GM21381 (cell line): ENCODE measurements around the gene ATP6V0A1.
"Not testable (repeated sequence)": the region's sequence is repeated elsewhere in the genome, so short reads cannot be mapped to it uniquely, and the experiment has no call there.

Experiments
- ATAC-seq: cut with Tn5 transposase; IDR thresholded peaks from one replicate; pipeline ENCODE4 v1.9.1; 2021; ENCODE audit warnings: mild to moderate bottlenecking, moderate library complexity; ENCODE audit not compliant: unreplicated experiment

ATP6V0A1 gene

GRCh38 chr17:42436391-42436790, 22.3 kb upstream of the ATP6V0A1 start:
- no peak for ATAC-seq

DNA sequence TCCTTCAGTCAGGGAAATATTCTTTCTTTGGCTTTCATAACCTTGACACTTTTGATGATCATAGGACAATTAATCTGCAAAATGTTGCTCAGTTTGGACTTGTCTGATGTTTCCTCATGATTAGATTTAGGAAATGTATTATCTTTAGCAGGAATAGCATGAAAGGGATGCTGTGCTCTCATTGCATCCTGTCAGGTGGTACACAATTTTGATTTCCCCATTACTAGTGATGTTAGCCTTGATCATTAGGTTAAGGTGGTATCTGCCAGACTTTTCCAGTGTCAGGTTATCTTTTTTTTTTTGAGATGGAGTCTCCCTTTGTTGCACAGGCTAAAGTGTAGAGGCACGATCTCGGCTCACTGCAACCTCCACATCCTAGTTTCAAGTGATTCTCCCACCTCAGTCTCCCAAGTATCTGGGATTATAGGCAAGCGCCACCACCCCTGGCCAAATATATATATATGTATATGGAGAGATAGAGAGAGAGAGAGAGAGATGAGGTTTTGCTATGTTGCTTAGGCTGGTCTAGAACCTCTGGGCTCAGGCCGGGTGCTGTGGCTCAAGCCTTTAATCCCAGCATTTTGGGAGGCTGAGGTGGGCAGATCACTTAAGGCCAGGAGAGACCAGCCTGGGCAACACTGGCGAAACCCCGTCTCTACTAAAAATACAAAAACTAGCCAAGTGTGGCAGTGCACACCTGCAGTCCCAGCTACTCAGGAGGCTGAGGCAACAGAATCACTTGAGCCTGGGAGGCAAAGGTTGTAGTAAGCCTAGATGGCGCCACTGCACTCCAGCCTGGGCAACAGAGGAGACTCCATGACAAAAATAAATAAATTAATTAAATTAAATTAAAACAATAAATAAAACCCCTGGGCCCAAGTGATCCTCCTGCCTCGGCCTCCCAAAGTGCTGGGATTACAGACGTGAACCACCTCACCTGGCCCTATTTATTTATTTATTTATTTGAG, 19.8 kb upstream of the ATP6V0A1 start:
- ATAC-seq = no peak

GRCh38 chr17:42441371-42442195, 17.1 kb upstream of the ATP6V0A1 start:
- no peak for ATAC-seq

DNA sequence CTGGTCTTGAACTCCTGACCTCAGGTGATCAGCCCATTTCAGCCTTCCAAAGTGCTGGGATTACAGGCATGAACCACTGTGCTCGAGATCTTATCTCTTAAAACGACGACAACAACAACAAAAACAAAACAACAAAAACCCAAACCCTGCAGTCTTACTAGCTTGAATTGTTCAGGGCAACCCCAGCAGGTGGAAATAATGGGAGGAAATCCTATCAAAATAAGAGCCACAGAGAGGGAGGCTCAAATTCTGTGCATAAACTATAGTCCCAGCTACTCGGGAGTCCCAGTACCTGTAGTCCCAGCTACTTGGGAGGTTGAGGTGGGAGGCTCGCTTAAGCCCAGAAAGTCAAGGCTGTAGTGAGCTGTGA, 16.5 kb upstream of the ATP6V0A1 start:
- no peak for ATAC-seq

DNA sequence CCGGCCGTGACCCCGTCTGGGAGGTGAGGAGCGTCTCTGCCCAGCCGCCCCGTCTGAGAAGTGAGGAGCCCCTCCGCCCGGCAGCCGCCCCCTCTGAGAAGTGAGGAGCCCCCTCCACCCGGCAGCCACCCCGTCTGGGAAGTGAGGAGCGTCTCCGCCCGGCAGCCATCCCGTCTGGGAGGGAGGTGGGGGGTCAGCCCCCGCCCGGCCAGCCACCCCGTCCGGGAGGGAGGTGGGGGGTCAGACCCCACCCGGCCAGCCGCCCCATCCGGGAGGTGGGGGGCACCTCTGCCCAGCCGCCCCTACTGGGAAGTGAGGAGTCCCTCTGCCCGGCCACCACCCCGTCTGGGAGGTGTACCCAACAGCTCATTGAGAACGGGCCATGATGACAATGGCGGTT, 9.5 kb upstream of the ATP6V0A1 start:
- ATAC-seq = not testable (repeated sequence)

DNA sequence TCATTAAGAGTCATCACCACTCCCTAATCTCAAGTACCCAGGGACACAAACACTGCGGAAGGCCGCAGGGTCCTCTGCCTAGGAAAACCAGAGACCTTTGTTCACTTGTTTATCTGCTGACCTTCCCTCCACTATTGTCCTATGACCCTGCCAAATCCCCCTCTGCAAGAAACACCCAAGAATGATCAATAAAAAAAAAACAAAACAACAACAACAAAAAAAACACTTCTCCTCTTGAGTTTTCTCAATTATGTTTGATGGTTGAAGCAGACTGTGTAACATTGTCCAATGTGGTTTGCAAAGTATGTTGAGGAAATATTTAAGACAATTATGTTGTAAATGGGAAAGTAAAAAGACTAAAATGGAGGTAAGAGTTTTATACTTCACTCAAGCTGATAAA, 8.8 kb upstream of the ATP6V0A1 start:
- ATAC-seq = not testable (repeated sequence)

DNA sequence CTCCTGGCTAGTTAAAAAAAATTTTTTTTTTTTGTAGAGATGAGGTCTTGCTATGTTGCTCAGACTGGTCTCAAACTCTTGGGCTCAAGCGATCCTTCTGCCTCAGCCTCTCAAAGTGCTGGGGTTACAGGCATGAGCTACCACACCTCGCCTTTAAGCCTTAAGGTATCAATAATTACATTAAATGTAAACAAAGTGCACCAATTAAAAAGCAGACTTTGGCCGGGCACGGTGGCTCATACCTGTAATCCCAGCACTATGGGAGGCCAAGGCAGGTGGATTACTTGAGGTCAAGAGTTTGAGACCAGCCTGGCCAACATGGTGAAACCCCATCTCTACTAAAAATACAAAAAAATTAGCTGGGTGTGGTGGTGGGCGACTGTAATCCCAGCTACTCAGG, 7.4 kb upstream of the ATP6V0A1 start:
- ATAC-seq = not testable (repeated sequence)

GRCh38 chr17:42453439-42453838, 5.2 kb upstream of the ATP6V0A1 start:
- no peak for ATAC-seq

GRCh38 chr17:42454987-42455386, 3.7 kb upstream of the ATP6V0A1 start:
- not testable (repeated sequence) for ATAC-seq

- ATAC-seq = no peak
Measured at GRCh38 chr17:42456223-42457106, 2.2 kb upstream of the ATP6V0A1 start.

DNA sequence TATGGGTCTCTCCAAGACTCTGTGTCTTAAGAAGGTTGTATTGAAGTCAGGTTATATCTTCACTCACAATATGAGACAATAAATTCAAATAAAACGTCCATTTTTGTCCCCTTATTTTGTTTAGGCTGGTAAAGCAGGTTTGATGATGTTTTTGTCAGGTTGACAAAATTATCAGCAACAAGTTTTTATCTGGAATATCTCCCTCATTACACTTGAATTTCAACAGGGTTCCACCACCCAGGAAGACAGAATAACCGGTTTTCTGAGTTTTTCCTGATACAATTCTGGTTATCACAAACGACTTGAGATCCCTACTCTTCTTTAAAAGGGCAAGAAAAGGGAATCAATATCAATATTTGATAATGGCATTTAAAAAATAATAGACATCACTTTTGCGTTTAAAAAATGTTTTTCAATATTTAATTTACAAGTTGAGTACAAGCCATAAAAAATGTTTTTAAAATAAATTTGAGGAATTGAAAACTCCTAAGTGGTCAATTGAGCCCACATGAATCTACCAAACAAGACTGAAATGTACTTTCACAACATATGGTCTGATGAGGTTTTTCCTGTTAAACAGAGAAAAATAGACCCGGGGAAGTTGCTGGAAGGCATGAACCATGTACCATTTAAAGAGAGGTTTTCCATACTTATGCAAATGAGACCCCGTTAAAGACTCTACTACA, 1.4 kb upstream of the ATP6V0A1 start:
- no peak for ATAC-seq

DNA sequence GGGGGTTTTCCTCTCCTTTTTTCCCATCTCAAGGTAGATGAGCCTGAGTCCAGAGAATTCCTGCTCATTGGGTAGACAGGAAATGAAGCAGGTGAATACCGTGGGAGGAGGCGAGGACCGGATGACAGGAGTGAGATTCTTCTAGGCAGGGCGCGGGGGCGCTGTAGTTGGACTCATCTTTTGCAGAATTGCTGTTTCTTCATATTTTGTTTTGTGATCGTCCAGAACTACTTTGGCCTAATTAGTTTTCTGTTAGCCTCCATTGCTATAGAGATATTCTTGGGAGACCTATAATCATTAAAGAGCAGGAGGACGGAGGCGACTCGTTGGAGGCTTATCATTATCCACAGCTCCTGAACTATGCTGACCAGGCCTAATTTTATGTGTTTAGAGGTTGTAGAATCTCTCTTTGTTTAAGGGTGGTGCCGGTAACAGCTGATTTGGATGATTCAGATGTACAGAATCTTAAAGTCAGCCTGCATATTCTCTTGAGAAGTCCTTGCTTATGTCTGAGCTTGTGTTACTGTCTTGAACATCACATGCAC, 650 bp downstream of the ATP6V0A1 start:
- ATAC-seq = no peak

GRCh38 chr17:42459801-42460281, 1.2 kb downstream of the ATP6V0A1 start:
- ATAC-seq = no peak

GRCh38 chr17:42460371-42460770, 1.7 kb downstream of the ATP6V0A1 start:
- no peak for ATAC-seq

DNA sequence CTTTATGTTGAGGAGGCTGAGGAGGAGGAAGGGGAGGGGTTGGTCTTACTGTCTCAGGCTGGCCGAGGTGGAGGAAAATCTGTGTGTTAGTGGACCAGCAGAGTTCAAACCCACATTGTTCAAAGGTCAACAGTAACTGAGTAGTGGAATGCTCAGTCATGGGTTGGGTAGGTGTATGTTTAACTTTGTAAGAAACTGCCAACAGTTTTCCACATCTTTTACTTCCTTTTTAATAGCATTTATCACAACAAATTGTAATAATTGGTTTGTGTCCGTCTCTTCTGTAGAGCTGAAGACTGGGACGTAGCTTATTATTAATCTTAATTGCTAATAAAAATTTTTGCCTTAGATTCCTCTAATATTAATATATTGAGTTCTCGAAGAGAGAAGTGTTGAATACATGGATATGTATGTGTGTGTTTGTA, 5.3 kb downstream of the ATP6V0A1 start:
- ATAC-seq = no peak

- no peak for ATAC-seq
Measured at GRCh38 chr17:42467889-42468288, 9.2 kb downstream of the ATP6V0A1 start.

GRCh38 chr17:42472709-42473521, 14.2 kb downstream of the ATP6V0A1 start:
- ATAC-seq = no peak

- no peak for ATAC-seq
Measured at GRCh38 chr17:42474276-42474675, 15.6 kb downstream of the ATP6V0A1 start.

- ATAC-seq = no peak
Measured at GRCh38 chr17:42475121-42475520, 16.4 kb downstream of the ATP6V0A1 start.
